Breast epithelium (tissue), 4 donors: ENCODE results near the gene PCLAF. TPM values are rescaled to one million over a fixed set of nuclear protein-coding genes. Genes with fewer than 3 reads are reported as not detected.

Experiments
- DNase-seq, 2 donors: peaks; one replicate each; pipeline ENCODE4 v3.0.0-alpha.2; 2019; ENCODE audit warnings: low spot score in 2 of 2
- H3K27ac ChIP-seq, 2 donors: fragments of 200-600 bp; sonication (generic) in 1 of 2; one replicate each; pipeline ENCODE4 v1.5.1; 2016 to 2019; ENCODE audit warnings: mild to moderate bottlenecking in 1 of 2
- H3K27me3 ChIP-seq, 2 donors: fragments of 200-600 bp; sonication (generic) in 1 of 2; one replicate each; pipeline versions ENCODE4 v1.5.1 to v1.6.0; 2017 to 2019; ENCODE audit warnings: control low read depth in 1 of 2, mild to moderate bottlenecking in 1 of 2
- H3K36me3 ChIP-seq: fragments of 200-600 bp; one replicate; pipeline ENCODE4 v1.5.1; 2019
- H3K4me1 ChIP-seq, 2 donors: fragments of 200-600 bp; sonication (generic); one replicate each; pipeline ENCODE4 v1.5.1; 2016 to 2019; ENCODE audit warnings: control low read depth in 1 of 2
- H3K4me3 ChIP-seq, 3 donors: fragments of 200-600 bp; sonication (generic); 1 replicate in 2 of 3; 2 replicates in 1 of 3; pipeline ENCODE4 v1.5.1; 2016 to 2019; ENCODE audit warnings: mild to moderate bottlenecking in 3 of 3, moderate library complexity in 2 of 3
- H3K9me3 ChIP-seq, 2 donors: fragments of 200-600 bp; sonication (generic) in 1 of 2; one replicate each; pipeline ENCODE4 v1.5.1; 2016 to 2019; ENCODE audit warnings: control low read depth in 1 of 2
- POLR2A ChIP-seq: fragments of 450-650 bp; IDR thresholded peaks from one replicate; pipeline ENCODE4 v1.6.1; 2016; ENCODE audit warnings: antibody characterized with exemption, mild to moderate bottlenecking, moderate library complexity
- POLR2AphosphoS5 ChIP-seq, 3 donors: sonication (generic); formaldehyde crosslinking; IDR thresholded peaks; one replicate each; pipeline ENCODE4 v1.6.1; 2017; ENCODE audit warnings: antibody characterized with exemption in 3 of 3
- intact Hi-C: fragments of 100-400 bp; cut with DNase I; formaldehyde crosslinking; loops from one replicate; pipeline ENCODE4 v1.15.1; 2023; ENCODE audit warnings: low total_unique reads
- total RNA-seq, 3 donors: library from RNA; depleted of rRNA; stranded (reverse); fragments of >200 nt; gene quantifications; one replicate each; pipeline ENCODE4 v1.1.0, GENCODE V29; 2016
- TF ChIP-seq, protein P1 (sequence below), 3 donors: fragments of 450-650 bp; IDR thresholded peaks; one replicate each; pipeline ENCODE4 v1.5.1; 2016 to 2017; ENCODE audit warnings: antibody characterized with exemption in 3 of 3, mild to moderate bottlenecking in 3 of 3, moderate library complexity in 3 of 3

The PCLAF gene
- total RNA-seq, 3 donors from 2014 or later, result 0.48 to 0.66 (median 0.59) TPM

- DNase-seq, result no peak
- no peaks in the 10 kb centered on the region for H3K4me1 ChIP-seq
- intact Hi-C loops, result no loop called here
- H3K27me3 ChIP-seq, result no peaks in the 10 kb centered on the region
- H3K27ac ChIP-seq, result no peak overlapping the region
- TF ChIP-seq, protein P1, sequence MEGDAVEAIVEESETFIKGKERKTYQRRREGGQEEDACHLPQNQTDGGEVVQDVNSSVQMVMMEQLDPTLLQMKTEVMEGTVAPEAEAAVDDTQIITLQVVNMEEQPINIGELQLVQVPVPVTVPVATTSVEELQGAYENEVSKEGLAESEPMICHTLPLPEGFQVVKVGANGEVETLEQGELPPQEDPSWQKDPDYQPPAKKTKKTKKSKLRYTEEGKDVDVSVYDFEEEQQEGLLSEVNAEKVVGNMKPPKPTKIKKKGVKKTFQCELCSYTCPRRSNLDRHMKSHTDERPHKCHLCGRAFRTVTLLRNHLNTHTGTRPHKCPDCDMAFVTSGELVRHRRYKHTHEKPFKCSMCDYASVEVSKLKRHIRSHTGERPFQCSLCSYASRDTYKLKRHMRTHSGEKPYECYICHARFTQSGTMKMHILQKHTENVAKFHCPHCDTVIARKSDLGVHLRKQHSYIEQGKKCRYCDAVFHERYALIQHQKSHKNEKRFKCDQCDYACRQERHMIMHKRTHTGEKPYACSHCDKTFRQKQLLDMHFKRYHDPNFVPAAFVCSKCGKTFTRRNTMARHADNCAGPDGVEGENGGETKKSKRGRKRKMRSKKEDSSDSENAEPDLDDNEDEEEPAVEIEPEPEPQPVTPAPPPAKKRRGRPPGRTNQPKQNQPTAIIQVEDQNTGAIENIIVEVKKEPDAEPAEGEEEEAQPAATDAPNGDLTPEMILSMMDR (IDR thresholded peaks at IDR 0.05), result no peak
- TF ChIP-seq POLR2AphosphoS5 (IDR thresholded peaks at IDR 0.05) (no peak), POLR2A (no peak)
- no peaks in the 10 kb centered on the region for H3K9me3 ChIP-seq
- H3K36me3 ChIP-seq, result no peaks in the 10 kb centered on the region
- H3K4me3 ChIP-seq, result no peak overlapping the region
Observed at GRCh38 chr15:64343841-64344240, 37.4 kb downstream of the PCLAF start.

- TF ChIP-seq, protein P1 (IDR thresholded peaks at IDR 0.05), result no peak
- TF ChIP-seq POLR2AphosphoS5 (IDR thresholded peaks at IDR 0.05), result no peak
- TF ChIP-seq POLR2A, result no peak
- Histone ChIP-seq H3K27me3 (no peaks in the 10 kb centered on the region), H3K36me3 (no peaks in the 10 kb centered on the region), H3K9me3 (no peaks in the 10 kb centered on the region), H3K4me3 (no peak overlapping the region), H3K27ac (no peak overlapping the region), H3K4me1 (no peaks in the 10 kb centered on the region)
- intact Hi-C loops, result no loop called here
- no peak for DNase-seq
Observed at GRCh38 chr15:64343222-64343621, 38.0 kb downstream of the PCLAF start.

DNA sequence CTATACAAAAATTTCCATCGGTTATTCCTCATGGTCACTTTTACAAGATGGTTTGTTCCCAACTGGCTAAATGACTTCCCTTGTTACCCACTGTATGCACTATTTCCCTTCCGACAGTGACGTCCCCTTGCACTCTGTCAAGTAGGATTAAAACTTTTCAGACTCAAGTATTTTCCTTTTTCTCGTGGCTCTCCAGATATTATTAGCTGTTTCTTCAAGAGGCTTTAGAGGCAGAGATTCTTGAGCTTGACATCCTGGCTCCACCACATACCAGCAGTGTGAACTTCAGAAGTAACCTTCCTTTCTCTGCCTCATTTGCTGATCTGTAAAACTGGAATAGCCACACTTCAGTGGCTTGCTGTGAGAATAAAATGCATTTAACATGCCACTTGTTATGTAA, 39.3 kb downstream of the PCLAF start:
- TF ChIP-seq, protein P1 (IDR thresholded peaks at IDR 0.05), result no peak
- TF ChIP-seq POLR2A (no peak), POLR2AphosphoS5 (IDR thresholded peaks at IDR 0.05) (no peak)
- Histone ChIP-seq H3K27me3 (no peaks in the 10 kb centered on the region), H3K4me3 (no peak overlapping the region), H3K27ac (no peak overlapping the region), H3K9me3 (no peaks in the 10 kb centered on the region), H3K36me3 (no peaks in the 10 kb centered on the region), H3K4me1 (no peaks in the 10 kb centered on the region)
- intact Hi-C loops, result no loop called here
- no peak for DNase-seq

DNA sequence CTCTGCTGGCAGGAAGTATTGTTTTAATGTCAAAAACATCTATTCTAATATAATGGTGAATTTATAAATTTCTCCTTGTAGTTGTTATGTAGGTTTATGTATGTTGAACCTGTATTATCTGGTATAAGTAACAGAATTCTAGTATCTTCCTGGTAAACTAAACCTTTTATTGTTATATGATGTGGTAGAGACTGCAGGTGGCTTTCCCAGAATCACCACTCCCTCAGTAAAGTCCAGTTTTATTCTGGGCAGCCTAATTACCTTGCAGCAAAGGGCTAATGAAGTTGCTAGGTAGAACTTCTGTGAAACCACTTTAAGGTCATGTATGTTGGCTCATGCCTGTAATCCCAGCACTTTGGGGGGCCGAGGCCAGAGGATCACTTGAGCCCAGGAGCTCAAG, 40.9 kb downstream of the PCLAF start:
- intact Hi-C loops, result no loop called here
- H3K4me1 ChIP-seq, result no peaks in the 10 kb centered on the region
- TF ChIP-seq POLR2AphosphoS5 (IDR thresholded peaks at IDR 0.05) (no peak), POLR2A (no peak)
- TF ChIP-seq, protein P1 (IDR thresholded peaks at IDR 0.05), result no peak

DNA sequence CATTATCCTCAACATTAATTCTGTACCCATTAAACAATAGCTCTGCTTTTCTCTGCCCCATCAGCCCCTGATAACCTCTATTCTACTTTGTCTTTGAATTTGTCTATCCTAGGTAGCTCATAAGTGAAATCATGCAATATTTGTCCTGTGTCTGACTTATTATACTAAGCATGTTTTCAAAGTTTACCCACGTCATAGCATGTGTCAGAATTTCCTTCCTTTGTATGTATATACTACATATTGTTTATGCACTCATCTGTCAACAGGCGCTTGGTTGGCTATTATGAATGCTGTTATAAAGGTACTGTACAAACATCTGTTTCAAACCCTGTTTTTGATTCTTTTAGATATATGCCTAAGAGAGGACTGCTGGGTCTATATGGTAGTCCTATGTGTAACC, 43.5 kb downstream of the PCLAF start:
- H3K4me1 ChIP-seq, result no peaks in the 10 kb centered on the region
- no peak for DNase-seq
- H3K36me3 ChIP-seq, result no peaks in the 10 kb centered on the region
- no peaks in the 10 kb centered on the region for H3K9me3 ChIP-seq
- intact Hi-C loops, result no loop called here
- no peak overlapping the region for H3K27ac ChIP-seq
- H3K27me3 ChIP-seq, result no peaks in the 10 kb centered on the region
- TF ChIP-seq, protein P1 (IDR thresholded peaks at IDR 0.05), result no peak
- TF ChIP-seq POLR2AphosphoS5 (IDR thresholded peaks at IDR 0.05), result no peak
- no peak for TF ChIP-seq POLR2A
- no peak overlapping the region for H3K4me3 ChIP-seq

More for the DNA sequence above, 40.9 kb downstream of the PCLAF start:
- no peaks in the 10 kb centered on the region for H3K9me3 ChIP-seq
- DNase-seq, result no peak
- H3K4me3 ChIP-seq, result no peak overlapping the region
- H3K27me3 ChIP-seq, result no peaks in the 10 kb centered on the region
- H3K27ac ChIP-seq, result no peak overlapping the region
- H3K36me3 ChIP-seq, result no peaks in the 10 kb centered on the region
